ENCODE results near the gene MYL5. TPM values are rescaled to one million over a fixed set of nuclear protein-coding genes. Genes with fewer than 3 reads are reported as not detected.

The MYL5 gene
- total and polyA plus RNA-seq, 10 of the 15 experiments (the other 5 are each of a cell fraction or from before 2014, with no cell fraction given), result 1.2 to 13.8 (median 7.1) TPM

DNA sequence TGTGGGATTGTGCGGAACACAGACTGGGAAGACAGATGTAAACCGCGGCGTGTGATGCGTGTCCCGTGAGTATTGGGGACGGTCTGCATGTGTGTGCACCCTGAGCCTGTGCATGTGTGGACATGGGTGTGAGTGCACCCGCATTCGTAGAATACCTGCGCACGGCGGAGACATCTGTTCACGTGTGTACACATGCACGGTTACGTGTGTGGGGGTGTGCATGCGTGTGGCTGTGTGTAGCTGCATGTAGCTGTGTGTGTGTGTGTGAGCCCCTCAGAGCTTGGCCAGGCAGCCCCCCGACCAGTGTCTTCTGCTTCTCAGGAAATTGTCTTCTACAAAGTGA is 19.9 kb upstream of the MYL5 start (continued):
- TF ChIP-seq KDM1A (IDR thresholded peaks at IDR 0.05; ENCODE audit: borderline replicate concordance), result no peak

DNA sequence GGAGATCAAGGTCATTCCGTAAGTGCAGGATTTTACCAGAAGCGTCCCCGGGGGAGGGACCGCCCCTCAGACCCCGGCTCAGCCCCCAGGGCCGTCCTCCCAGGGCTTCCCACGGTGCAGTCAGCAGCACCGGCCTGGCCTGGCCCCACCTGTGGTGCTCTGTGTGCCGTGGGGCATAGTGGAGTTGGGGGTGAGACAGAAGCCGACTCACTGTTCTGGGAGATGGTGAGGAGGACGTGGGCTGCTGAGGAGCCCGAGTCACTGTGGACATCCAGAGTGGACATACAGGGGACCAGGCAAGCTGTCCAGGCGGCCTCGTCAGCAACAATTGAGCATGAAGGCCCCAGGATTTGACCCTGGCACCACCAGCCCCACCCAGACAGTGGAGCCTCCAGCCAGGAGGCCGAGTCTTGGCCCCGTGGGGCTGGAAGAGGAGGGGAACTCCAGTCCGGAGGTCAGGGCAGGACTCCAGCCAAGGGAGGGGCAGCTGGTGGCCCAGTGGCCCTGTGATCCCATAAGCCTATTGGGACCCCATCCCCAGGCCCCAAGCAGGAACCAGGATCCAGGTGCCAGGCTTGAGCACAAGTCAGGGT is 19.4 kb upstream of the MYL5 start:
- H4K20me1 ChIP-seq (ENCODE audit: control insufficient read depth, insufficient read depth), result no peaks in the 10 kb centered on the region
- BruUV-seq (replicated peaks), result no TSS peak
- ATAC-seq (no peak), DNase-seq (ENCODE audit: low read depth, low spot score) (no peak), FAIRE-seq (no peak)
- SMC1A ChIA-PET (ENCODE audit: uncharacterized antibody, unreplicated experiment), result no interaction called here
- H3K79me2 ChIP-seq (ENCODE audit: control insufficient read depth, insufficient read depth, low read length), result no peaks in the 10 kb centered on the region
- H3K4me3 ChIP-seq, result no peak overlapping the region
- RAD21 ChIA-PET (ENCODE audit: unreplicated experiment), result no interaction called here
- no peak for TF ChIP-seq YBX1 (IDR thresholded peaks at IDR 0.05)
- TF ChIP-seq BACH1 (IDR thresholded peaks at IDR 0.05; ENCODE audit: borderline replicate concordance), result no peak
- no peak for TF ChIP-seq DPF2 (IDR thresholded peaks at IDR 0.05)
- H3K27me3 ChIP-seq (replicated peaks in 1 of 2; ENCODE audit: control insufficient read depth in 2 of 2, insufficient read depth in 2 of 2, low read length in 1 of 2), result no peaks in the 10 kb centered on the region
- no peak overlapping the region for H3K9ac ChIP-seq (ENCODE audit: control insufficient read depth, insufficient read depth, low read length)
- no peak overlapping the region for H3K4me2 ChIP-seq (ENCODE audit: control insufficient read depth, insufficient read depth)
- no peaks in the 10 kb centered on the region for H3K36me3 ChIP-seq (ENCODE audit: control insufficient read depth in 2 of 2, insufficient read depth in 2 of 2, low read length in 1 of 2)
- H2AFZ ChIP-seq (ENCODE audit: control insufficient read depth, low read depth, low read length), result no peak overlapping the region
- H3K9me3 ChIP-seq (replicated peaks; ENCODE audit: control insufficient read depth, insufficient read depth, low read length), result no peaks in the 10 kb centered on the region; the same call in 2 of the 3 replicates
- in situ Hi-C loops (cut with MboI), result no loop called here
- intact Hi-C loops (cut with micrococcal nuclease; ENCODE audit: unreplicated experiment), result no loop called here
- 27% methylated on average over 16 of the region's 17 CpGs for WGBS (ENCODE audit: insufficient coverage, insufficient replicate concordance, low lambda C conversion rate, missing lambda C conversion rate)
- no peaks in the 10 kb centered on the region for H3K4me1 ChIP-seq (ENCODE audit: control insufficient read depth, insufficient read depth, low read length)
- CTCF ChIA-PET, result no interaction called here
- no peak overlapping the region for H3K27ac ChIP-seq (ENCODE audit: control insufficient read depth, insufficient read depth)
- POLR2A ChIA-PET, result no interaction called here

DNA sequence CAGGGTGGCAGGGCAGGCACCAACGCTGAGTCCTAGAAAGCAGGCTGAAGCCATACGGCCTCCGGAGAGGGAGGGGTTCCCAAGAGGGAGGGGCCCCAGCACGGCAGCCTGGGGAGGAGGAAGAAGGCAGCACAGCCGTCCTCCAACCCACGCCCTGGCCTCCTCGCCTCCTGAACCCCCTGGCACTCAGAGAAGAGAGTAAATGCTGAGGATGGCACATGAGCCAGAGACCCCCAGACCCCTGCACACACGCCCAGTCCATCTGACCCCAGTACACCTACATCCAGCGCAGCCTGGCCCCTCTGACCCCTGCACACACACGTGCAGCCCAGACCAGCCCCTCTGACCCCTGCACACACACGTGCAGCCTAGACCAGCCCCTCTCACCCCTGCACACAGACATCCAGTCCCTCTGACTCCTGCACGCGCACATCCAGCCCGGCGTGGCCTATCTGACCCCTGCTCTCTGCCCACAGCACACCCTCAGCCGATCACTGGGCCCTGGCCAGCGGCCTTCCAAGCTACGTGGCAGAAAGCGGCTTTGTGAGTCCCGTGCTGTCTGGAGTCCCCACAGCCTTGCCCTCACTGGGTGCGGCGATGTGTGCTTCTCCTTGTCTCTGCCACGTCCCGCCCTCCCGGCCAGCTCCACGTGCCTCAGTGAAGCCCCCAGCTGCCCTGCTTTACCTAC is 18.7 kb upstream of the MYL5 start:
- DNase-seq (ENCODE audit: low read depth, low spot score), result no peak
- ChIA-PET RAD21 (ENCODE audit: unreplicated experiment) (no interaction called here), CTCF (no interaction called here), POLR2A (no interaction called here), SMC1A (ENCODE audit: uncharacterized antibody, unreplicated experiment) (no interaction called here)
- no peaks in the 10 kb centered on the region for H3K79me2 ChIP-seq (ENCODE audit: control insufficient read depth, insufficient read depth, low read length)
- no peak overlapping the region for H3K4me2 ChIP-seq (ENCODE audit: control insufficient read depth, insufficient read depth)
- H3K4me1 ChIP-seq (ENCODE audit: control insufficient read depth, insufficient read depth, low read length), result no peaks in the 10 kb centered on the region
- no peak overlapping the region for H3K27ac ChIP-seq (ENCODE audit: control insufficient read depth, insufficient read depth)
- H3K4me3 ChIP-seq, result no peak overlapping the region
- no peaks in the 10 kb centered on the region; the same call in 2 of the 3 replicates for H3K9me3 ChIP-seq (replicated peaks; ENCODE audit: control insufficient read depth, insufficient read depth, low read length)
- in situ Hi-C loops (cut with MboI), result no loop called here
- H3K9ac ChIP-seq (ENCODE audit: control insufficient read depth, insufficient read depth, low read length), result no peak overlapping the region
- no peaks in the 10 kb centered on the region for H4K20me1 ChIP-seq (ENCODE audit: control insufficient read depth, insufficient read depth)
- ATAC-seq, result no peak
- WGBS (ENCODE audit: insufficient coverage, insufficient replicate concordance, low lambda C conversion rate, missing lambda C conversion rate), result 50% methylated on average over 22 of the region's 26 CpGs
- no peaks in the 10 kb centered on the region for H3K27me3 ChIP-seq (replicated peaks in 1 of 2; ENCODE audit: control insufficient read depth in 2 of 2, insufficient read depth in 2 of 2, low read length in 1 of 2)
- no peak for FAIRE-seq
- intact Hi-C loops (cut with micrococcal nuclease; ENCODE audit: unreplicated experiment), result no loop called here
- no peaks in the 10 kb centered on the region for H3K36me3 ChIP-seq (ENCODE audit: control insufficient read depth in 2 of 2, insufficient read depth in 2 of 2, low read length in 1 of 2)
- no TSS peak for BruUV-seq (replicated peaks)
- no peak overlapping the region for H2AFZ ChIP-seq (ENCODE audit: control insufficient read depth, low read depth, low read length)
- no peak for TF ChIP-seq CREM (IDR thresholded peaks at IDR 0.05; ENCODE audit: low read depth)
- TF ChIP-seq YBX1 (IDR thresholded peaks at IDR 0.05), result no peak
- TF ChIP-seq BACH1 (IDR thresholded peaks at IDR 0.05; ENCODE audit: borderline replicate concordance), result no peak
- TF ChIP-seq EP300 (IDR thresholded peaks at IDR 0.05; ENCODE audit: borderline replicate concordance in 1 of 2, control insufficient read depth in 1 of 2, low read depth in 2 of 2, low read length in 2 of 2), result no peak
- TF ChIP-seq MYB (IDR thresholded peaks at IDR 0.05; ENCODE audit: borderline replicate concordance, low read depth, low read length), result no peak
- no peak for TF ChIP-seq TCF7 (IDR thresholded peaks at IDR 0.05; ENCODE audit: borderline replicate concordance)
- TF ChIP-seq, protein P1, sequence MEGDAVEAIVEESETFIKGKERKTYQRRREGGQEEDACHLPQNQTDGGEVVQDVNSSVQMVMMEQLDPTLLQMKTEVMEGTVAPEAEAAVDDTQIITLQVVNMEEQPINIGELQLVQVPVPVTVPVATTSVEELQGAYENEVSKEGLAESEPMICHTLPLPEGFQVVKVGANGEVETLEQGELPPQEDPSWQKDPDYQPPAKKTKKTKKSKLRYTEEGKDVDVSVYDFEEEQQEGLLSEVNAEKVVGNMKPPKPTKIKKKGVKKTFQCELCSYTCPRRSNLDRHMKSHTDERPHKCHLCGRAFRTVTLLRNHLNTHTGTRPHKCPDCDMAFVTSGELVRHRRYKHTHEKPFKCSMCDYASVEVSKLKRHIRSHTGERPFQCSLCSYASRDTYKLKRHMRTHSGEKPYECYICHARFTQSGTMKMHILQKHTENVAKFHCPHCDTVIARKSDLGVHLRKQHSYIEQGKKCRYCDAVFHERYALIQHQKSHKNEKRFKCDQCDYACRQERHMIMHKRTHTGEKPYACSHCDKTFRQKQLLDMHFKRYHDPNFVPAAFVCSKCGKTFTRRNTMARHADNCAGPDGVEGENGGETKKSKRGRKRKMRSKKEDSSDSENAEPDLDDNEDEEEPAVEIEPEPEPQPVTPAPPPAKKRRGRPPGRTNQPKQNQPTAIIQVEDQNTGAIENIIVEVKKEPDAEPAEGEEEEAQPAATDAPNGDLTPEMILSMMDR (IDR thresholded peaks at IDR 0.05 in 2 of 3, conservative IDR thresholded peaks at IDR 0.05 in 1 of 3; ENCODE audit: control insufficient read depth in 2 of 3, extremely low read depth in 1 of 3, insufficient read depth in 1 of 3, low read depth in 3 of 3, low read length in 3 of 3), result no peak
- no peak for TF ChIP-seq HCFC1 (IDR thresholded peaks at IDR 0.05; ENCODE audit: low read length)
- no peak for TF ChIP-seq SMAD1 (IDR thresholded peaks at IDR 0.05; ENCODE audit: low read depth, partially characterized antibody)
- TF ChIP-seq GATAD2B (conservative IDR thresholded peaks at IDR 0.05; ENCODE audit: low read depth), result no peak
- no peak for TF ChIP-seq IRF4 (IDR thresholded peaks at IDR 0.05; ENCODE audit: low read depth, low read length)
- TF ChIP-seq MTA3 (IDR thresholded peaks at IDR 0.05; ENCODE audit: borderline replicate concordance, low read length), result no peak
- TF ChIP-seq STAT3 (IDR thresholded peaks at IDR 0.05; ENCODE audit: low read depth, low read length), result no peak
- no peak for TF ChIP-seq PML (IDR thresholded peaks at IDR 0.05; ENCODE audit: low read length)

Data from GM12878 (cell line).